ENCODE results near the gene LIMCH1.
"Not testable (repeated sequence)": the region's sequence is repeated elsewhere in the genome, so short reads cannot be mapped to it uniquely, and the experiment has no call there.

LIMCH1 gene

DNA sequence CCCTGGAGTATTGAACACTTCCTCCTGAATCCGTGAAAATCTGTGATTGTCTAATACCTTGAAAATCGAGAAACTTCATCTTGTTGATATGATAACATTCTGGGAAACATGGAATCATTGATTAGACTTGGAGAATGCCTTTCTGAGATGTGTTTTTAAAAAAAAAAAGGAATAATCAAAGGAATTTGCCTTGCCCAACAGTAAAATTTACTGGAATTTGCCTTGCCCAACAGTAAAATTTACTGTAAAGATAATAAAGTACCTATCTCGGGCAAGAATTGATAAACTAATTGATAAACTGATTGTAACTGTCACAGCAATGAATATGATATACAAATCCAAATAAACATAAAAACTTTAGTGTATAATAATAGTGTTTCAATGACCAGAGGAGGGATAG lies 165.8 kb downstream of the LIMCH1 start:
- DNase-seq (ENCODE audit: extremely low spot score) = no peak
- ChIA-PET POLR2A (no interaction called here), CTCF (interaction anchor here (1.5 to 1.7 kb wide), 2 partner anchors 11 to 184 kb away, joined by 3 to 5 read pairs; no protein-coding TSS in a partner anchor)
- TF ChIP-seq, protein P1, sequence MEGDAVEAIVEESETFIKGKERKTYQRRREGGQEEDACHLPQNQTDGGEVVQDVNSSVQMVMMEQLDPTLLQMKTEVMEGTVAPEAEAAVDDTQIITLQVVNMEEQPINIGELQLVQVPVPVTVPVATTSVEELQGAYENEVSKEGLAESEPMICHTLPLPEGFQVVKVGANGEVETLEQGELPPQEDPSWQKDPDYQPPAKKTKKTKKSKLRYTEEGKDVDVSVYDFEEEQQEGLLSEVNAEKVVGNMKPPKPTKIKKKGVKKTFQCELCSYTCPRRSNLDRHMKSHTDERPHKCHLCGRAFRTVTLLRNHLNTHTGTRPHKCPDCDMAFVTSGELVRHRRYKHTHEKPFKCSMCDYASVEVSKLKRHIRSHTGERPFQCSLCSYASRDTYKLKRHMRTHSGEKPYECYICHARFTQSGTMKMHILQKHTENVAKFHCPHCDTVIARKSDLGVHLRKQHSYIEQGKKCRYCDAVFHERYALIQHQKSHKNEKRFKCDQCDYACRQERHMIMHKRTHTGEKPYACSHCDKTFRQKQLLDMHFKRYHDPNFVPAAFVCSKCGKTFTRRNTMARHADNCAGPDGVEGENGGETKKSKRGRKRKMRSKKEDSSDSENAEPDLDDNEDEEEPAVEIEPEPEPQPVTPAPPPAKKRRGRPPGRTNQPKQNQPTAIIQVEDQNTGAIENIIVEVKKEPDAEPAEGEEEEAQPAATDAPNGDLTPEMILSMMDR (IDR thresholded peaks at IDR 0.05; ENCODE audit: control extremely low read depth, extremely low read depth, low read depth, missing control alignments) = no peak

DNA sequence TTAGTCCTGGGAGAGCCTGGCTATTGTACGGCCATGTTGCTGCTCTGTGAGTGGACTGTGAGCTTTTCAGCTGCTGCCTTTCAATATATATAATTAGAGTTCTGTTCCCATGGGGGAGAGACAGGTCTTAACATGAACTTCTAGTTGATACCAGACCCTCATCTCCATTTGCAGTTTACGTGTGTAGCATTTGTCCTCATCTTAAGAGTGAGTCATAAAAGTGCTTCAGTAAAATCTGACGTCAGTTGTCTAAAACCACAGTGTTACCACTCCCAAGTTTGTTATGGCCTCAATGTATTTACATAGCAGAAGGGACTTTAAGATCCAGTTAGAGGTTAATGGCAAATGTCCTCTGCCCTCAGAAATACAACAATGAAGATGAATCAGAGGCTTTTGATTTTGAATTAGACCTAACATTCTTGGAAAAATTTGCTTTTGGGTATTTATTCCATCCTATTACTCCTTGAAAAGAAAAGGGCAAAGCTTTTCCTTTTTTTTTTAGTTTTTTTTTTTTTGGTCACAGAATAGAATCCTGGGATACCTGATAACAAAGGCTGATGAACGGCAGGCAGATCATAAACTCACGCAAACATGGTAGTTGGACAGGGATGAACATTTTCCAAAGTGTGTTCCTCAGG lies 172.0 kb downstream of the LIMCH1 start:
- CTCF ChIA-PET = no interaction called here
- no peak for DNase-seq (ENCODE audit: extremely low spot score)
- TF ChIP-seq, protein P1 (IDR thresholded peaks at IDR 0.05; ENCODE audit: control extremely low read depth, extremely low read depth, low read depth, missing control alignments) = no peak
- POLR2A ChIA-PET = no interaction called here

DNA sequence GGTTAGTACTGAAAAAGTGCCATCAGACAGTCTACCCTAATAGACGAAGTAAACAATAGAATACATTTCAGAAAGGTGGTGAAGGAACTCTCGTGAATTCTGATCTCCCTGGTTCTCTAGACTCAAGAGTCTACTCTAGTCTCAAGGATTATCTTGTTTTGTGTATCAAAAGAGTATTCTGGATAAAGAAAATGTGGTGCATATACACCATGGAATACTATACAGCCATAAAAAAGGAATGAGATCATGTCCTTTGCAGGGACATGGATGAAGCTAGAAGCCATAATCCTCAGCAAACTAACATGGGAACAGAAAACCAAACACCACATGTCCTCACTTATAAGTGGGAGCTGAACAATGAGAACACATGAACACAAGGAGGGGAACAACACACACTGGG lies 173.7 kb downstream of the LIMCH1 start:
- DNase-seq (ENCODE audit: extremely low spot score); POLR2A ChIA-PET; CTCF ChIA-PET: not testable (repeated sequence)

DNA sequence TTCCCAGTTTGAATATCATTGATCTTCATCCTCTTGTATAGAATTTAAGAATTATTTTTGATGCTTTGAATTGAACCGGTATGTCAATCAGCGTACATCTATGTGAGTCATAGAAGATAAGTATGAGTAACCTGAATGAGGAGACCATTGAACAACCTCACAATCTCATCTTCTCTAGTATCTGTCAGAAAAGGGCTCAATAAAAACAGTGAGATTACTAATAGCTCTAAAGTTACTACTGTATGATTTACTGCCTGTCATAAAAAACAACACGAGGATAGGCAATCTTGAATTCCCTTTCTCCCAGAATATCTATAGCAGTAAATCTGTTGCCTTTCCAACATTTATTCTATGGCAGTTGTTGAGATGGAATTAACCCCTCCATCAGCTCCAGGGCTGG lies 174.5 kb downstream of the LIMCH1 start:
- TF ChIP-seq, protein P1 (IDR thresholded peaks at IDR 0.05; ENCODE audit: control extremely low read depth, extremely low read depth, low read depth, missing control alignments) = no peak
- ChIA-PET POLR2A (no interaction called here), CTCF (no interaction called here)
- no peak for DNase-seq (ENCODE audit: extremely low spot score)

DNA sequence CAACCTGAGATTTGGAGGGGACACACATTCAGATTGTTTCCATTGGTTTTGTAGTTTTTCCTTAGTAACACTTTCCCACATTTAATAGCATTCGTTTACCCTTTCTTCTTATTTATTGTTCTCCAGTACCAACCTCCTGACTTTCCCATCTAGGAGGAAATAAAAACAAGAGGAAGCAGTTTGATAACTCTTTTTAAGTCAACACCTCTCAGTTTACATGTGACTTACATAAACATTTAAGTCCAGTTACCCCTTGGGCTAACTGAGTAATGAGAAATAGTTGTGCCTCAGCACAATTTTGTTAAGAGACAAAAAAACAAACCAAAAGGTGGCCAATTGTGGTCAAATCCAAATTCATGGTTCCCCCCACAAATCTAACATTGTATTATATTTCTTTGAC lies 175.8 kb downstream of the LIMCH1 start:
- DNase-seq (ENCODE audit: extremely low spot score) = no peak
- ChIA-PET CTCF (no interaction called here), POLR2A (no interaction called here)
- TF ChIP-seq, protein P1 (IDR thresholded peaks at IDR 0.05; ENCODE audit: control extremely low read depth, extremely low read depth, low read depth, missing control alignments) = no peak

DNA sequence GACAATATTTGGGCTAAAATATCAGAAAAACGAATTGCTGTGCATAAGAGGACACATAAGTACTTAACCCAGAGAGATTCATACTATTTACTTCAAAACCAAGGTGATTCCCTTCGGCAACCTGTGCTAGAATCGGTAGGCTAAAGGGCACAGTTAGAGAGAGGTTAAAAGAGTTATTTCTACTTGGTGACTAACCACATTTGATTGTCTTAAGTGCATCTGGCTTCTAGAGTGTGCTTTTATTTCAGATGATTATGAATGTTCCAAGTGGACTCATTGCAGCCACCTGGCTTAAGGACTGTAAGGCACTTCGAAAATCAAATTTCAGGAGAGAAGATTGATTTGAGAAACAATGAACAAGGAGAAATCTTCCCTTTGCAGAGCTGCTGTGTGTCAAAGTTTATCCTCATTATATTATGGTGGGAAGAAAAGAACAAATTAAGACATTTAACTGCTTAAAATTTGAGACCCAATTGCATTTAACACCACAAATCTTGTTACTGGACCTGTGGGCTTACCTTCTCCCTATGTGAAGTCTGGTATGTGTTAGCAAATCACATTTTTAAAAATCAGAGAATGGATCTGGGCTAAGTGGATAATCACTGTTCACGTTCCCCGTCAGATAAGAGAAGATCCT lies 176.5 kb downstream of the LIMCH1 start:
- no peak for DNase-seq (ENCODE audit: extremely low spot score)
- CTCF ChIA-PET = no interaction called here
- TF ChIP-seq, protein P1 (IDR thresholded peaks at IDR 0.05; ENCODE audit: control extremely low read depth, extremely low read depth, low read depth, missing control alignments) = no peak
- POLR2A ChIA-PET = no interaction called here

DNA sequence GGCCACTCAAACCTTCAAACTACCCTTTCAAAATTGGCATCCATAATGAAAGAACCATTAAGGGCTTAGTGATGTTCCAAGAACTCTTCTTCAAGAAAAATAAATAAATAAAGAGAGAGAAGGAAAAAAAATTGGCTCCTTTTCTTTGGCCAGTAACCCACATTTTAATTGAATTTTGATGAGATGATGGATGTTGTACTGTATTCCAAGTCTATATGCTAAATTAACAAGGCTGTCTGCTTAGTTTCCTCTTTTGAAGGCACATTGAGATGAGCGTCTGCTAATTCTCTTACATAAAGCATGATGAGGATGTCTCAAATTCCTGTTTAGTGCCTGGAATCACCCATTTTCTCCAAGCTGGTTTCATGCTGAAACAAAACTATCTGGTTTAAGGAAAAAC lies 177.2 kb downstream of the LIMCH1 start:
- ChIA-PET CTCF (no interaction called here), POLR2A (no interaction called here)
- DNase-seq (ENCODE audit: extremely low spot score) = no peak
- TF ChIP-seq, protein P1 (IDR thresholded peaks at IDR 0.05; ENCODE audit: control extremely low read depth, extremely low read depth, low read depth, missing control alignments) = no peak
